ENCODE results near the gene DIAPH2.

Gene DIAPH2

GRCh38 chrX:97628326-97628725, 943.7 kb downstream of the DIAPH2 start:
- in situ Hi-C loops (cut with MboI; ENCODE audit: low sequenced_read_pairs): no loop called here

GRCh38 chrX:97628807-97629596, 944.4 kb downstream of the DIAPH2 start:
- in situ Hi-C loops (cut with MboI; ENCODE audit: low sequenced_read_pairs): no loop called here

GRCh38 chrX:97629597-97629985, 944.9 kb downstream of the DIAPH2 start:
- in situ Hi-C loops (cut with MboI; ENCODE audit: low sequenced_read_pairs): no loop called here

GRCh38 chrX:97633798-97634197, 949.2 kb downstream of the DIAPH2 start:
- in situ Hi-C loops (cut with MboI; ENCODE audit: low sequenced_read_pairs): no loop called here

- in situ Hi-C loops (cut with MboI; ENCODE audit: low sequenced_read_pairs): no loop called here
Observed at GRCh38 chrX:97636473-97637140, 952.0 kb downstream of the DIAPH2 start.

GRCh38 chrX:97637289-97637688, 952.6 kb downstream of the DIAPH2 start:
- in situ Hi-C loops (cut with MboI; ENCODE audit: low sequenced_read_pairs): no loop called here

GRCh38 chrX:97638621-97639020, 954.0 kb downstream of the DIAPH2 start:
- in situ Hi-C loops (cut with MboI; ENCODE audit: low sequenced_read_pairs): no loop called here

GRCh38 chrX:97639526-97639925, 954.9 kb downstream of the DIAPH2 start:
- in situ Hi-C loops (cut with MboI; ENCODE audit: low sequenced_read_pairs): no loop called here
